IMR-90 (cell line): ENCODE results near the gene ITGA2. TPM values are rescaled to one million over a fixed set of nuclear protein-coding genes. Genes with fewer than 3 reads are reported as not detected.
A peak's percentile ranks its signal among the peaks of the same experiment; 100 is the strongest.

Experiments used
- ATAC-seq: fragments of 200-7000 bp; cut with Tn5 transposase; 2 replicates; pipeline ENCODE4 v1.9.1; 2020; ENCODE audit warnings: low read depth, mild to moderate bottlenecking, moderate library complexity
- BruUV-seq: library from RNA; stranded (reverse); fragments of 400-500 nt; replicated peaks from 2 replicates; lab custom pipeline; 2021; lab: Mats Ljungman, UMichigan
- CTCF ChIA-PET: fragments of 300-600 bp; formaldehyde crosslinking; extraction: SDS; loops from one replicate; lab custom pipeline; 2021; ENCODE audit warnings: antibody characterized with exemption; lab: Yijun Ruan, JAX
- POLR2A ChIA-PET: fragments of 300-600 bp; sonication (Branson Sonifier 250); formaldehyde crosslinking; loops from one replicate; lab custom pipeline; 2022; ENCODE audit warnings: antibody characterized with exemption; ENCODE audit not compliant: unreplicated experiment; lab: Charles Lee
- DNase-seq: peaks from one replicate; pipeline ENCODE4 v3.0.0; 2013
- H2AFZ ChIP-seq: replicated peaks from 2 replicates; pipeline ENCODE3; 2013; ENCODE audit warnings: low read length, mild to moderate bottlenecking; ENCODE audit not compliant: poor library complexity
- H2AK5ac ChIP-seq: 2 replicates; pipeline ENCODE4 v1.6.1; 2013; ENCODE audit warnings: low read depth, low read length, inconsistent platforms
- H2AK9ac ChIP-seq: replicated peaks from 2 replicates; pipeline ENCODE3; 2013; ENCODE audit warnings: mild to moderate bottlenecking, low read depth, low read length, moderate library complexity; ENCODE audit not compliant: poor library complexity
- H2BK120ac ChIP-seq: 2 replicates; pipeline ENCODE4 v1.6.1; 2013; ENCODE audit warnings: low read depth, low read length, inconsistent platforms
- H2BK15ac ChIP-seq: 3 replicates; pipeline ENCODE4 v1.6.1; 2013; ENCODE audit warnings: low read depth, low read length, inconsistent platforms
- H2BK20ac ChIP-seq: 2 replicates; pipeline ENCODE4 v1.6.1; 2013; ENCODE audit warnings: low read depth, mild to moderate bottlenecking, inconsistent platforms, low read length, moderate library complexity
- H2BK5ac ChIP-seq: 2 replicates; pipeline ENCODE4 v1.6.1; 2013; ENCODE audit warnings: mild to moderate bottlenecking, low read depth, low read length, inconsistent platforms; ENCODE audit not compliant: poor library complexity, severe bottlenecking
- H3K14ac ChIP-seq: replicated peaks from 2 replicates; pipeline ENCODE4 v1.6.1; 2013; ENCODE audit warnings: low read depth, low read length, inconsistent platforms
- H3K18ac ChIP-seq: 2 replicates; pipeline ENCODE4 v1.6.1; 2013; ENCODE audit warnings: low read depth, low read length, control low read depth
- H3K23ac ChIP-seq: 2 replicates; pipeline ENCODE4 v1.6.1; 2013; ENCODE audit warnings: low read depth, low read length, inconsistent platforms
- H3K27ac ChIP-seq: 2 replicates; pipeline ENCODE4 v1.5.1; 2013; ENCODE audit warnings: mild to moderate bottlenecking, control low read depth, low read length; ENCODE audit not compliant: insufficient read depth
- H3K27me3 ChIP-seq: 2 replicates; pipeline ENCODE4 v1.6.1; 2013; ENCODE audit warnings: low read length; ENCODE audit not compliant: control insufficient read depth, insufficient read depth
- H3K36me3 ChIP-seq: 2 replicates; pipeline ENCODE4 v1.6.1; 2013; ENCODE audit warnings: low read length, mixed read lengths; ENCODE audit not compliant: control insufficient read depth, insufficient read depth
- H3K4ac ChIP-seq: 2 replicates; pipeline ENCODE4 v1.6.1; 2013; ENCODE audit warnings: low read depth, low read length, inconsistent platforms
- H3K4me1 ChIP-seq: 2 replicates; pipeline ENCODE4 v1.6.1; 2013; ENCODE audit warnings: low read length, mixed read lengths; ENCODE audit not compliant: control insufficient read depth, insufficient read depth
- H3K4me2 ChIP-seq: 2 replicates; pipeline ENCODE4 v1.6.1; 2013; ENCODE audit warnings: low read depth, mild to moderate bottlenecking, control low read depth, low read length, moderate library complexity
- H3K4me3 ChIP-seq: 2 replicates; pipeline ENCODE4 v1.5.1; 2013; ENCODE audit warnings: low read depth, mild to moderate bottlenecking, control low read depth, low read length, moderate library complexity; ENCODE audit not compliant: insufficient read depth
- H3K56ac ChIP-seq: 2 replicates; pipeline ENCODE4 v1.6.1; 2013; ENCODE audit warnings: low read length, inconsistent platforms; ENCODE audit not compliant: insufficient read depth; ENCODE audit errors: extremely low read depth
- H3K79me1 ChIP-seq, 2 experiments: 2 replicates each; pipeline ENCODE4 v1.6.1; 2013; ENCODE audit warnings: low read length in 2 of 2, inconsistent platforms in 1 of 2, low read depth in 1 of 2
- H3K9ac ChIP-seq: 2 replicates; pipeline ENCODE4 v1.6.1; 2013; ENCODE audit warnings: low read depth, low read length, control low read depth
- H3K9me1 ChIP-seq: 2 replicates; pipeline ENCODE4 v1.6.1; 2013; ENCODE audit warnings: low read length, inconsistent platforms; ENCODE audit not compliant: insufficient read depth
- H3K9me3 ChIP-seq: 2 replicates; pipeline ENCODE4 v1.6.1; 2013; ENCODE audit warnings: low read length; ENCODE audit not compliant: control insufficient read depth, insufficient read depth
- H4K20me1 ChIP-seq: 2 replicates; pipeline ENCODE4 v1.6.1; 2013; ENCODE audit warnings: low read length, inconsistent platforms; ENCODE audit not compliant: insufficient read depth
- H4K5ac ChIP-seq: 2 replicates; pipeline ENCODE4 v1.6.1; 2013; ENCODE audit warnings: mild to moderate bottlenecking, low read depth, low read length, control low read depth
- H4K8ac ChIP-seq, 2 experiments: 2 replicates each; pipeline ENCODE4 v1.6.1; 2013; ENCODE audit warnings: low read depth in 2 of 2, low read length in 2 of 2, control low read depth in 1 of 2, inconsistent platforms in 1 of 2
- H4K91ac ChIP-seq: 2 replicates; pipeline ENCODE4 v1.6.1; 2013; ENCODE audit warnings: low read depth, low read length, inconsistent platforms; ENCODE audit not compliant: insufficient read depth
- BHLHE40 ChIP-seq: fragments of 150-350 bp; IDR thresholded peaks from 2 replicates; pipeline ENCODE4 v1.6.1; 2016; ENCODE audit warnings: mild to moderate bottlenecking, low read depth, low read length
- CEBPB ChIP-seq: IDR thresholded peaks from 2 replicates; pipeline ENCODE4 v1.6.1; 2012; ENCODE audit warnings: low read depth, low read length, improper control_type of control experiment
- CHD1 ChIP-seq: IDR thresholded peaks from 2 replicates; pipeline ENCODE4 v1.6.1; 2012; ENCODE audit warnings: low read depth, low read length, improper control_type of control experiment
- CTCF ChIP-seq: conservative IDR thresholded peaks from 2 replicates; pipeline ENCODE4 v1.5.1; 2012; ENCODE audit warnings: mild to moderate bottlenecking, low read depth, low read length, improper control_type of control experiment
- ELK1 ChIP-seq: fragments of 150-350 bp; IDR thresholded peaks from 2 replicates; pipeline ENCODE4 v1.6.1; 2016; ENCODE audit warnings: low read depth, mild to moderate bottlenecking, low read length, moderate library complexity, borderline replicate concordance
- FOS ChIP-seq: fragments of 150-350 bp; IDR thresholded peaks from 2 replicates; pipeline ENCODE4 v1.6.1; 2016; ENCODE audit warnings: low read depth, low read length
- MAFK ChIP-seq: IDR thresholded peaks from 2 replicates; pipeline ENCODE4 v1.6.1; 2012; ENCODE audit warnings: low read depth, low read length, improper control_type of control experiment
- MAZ ChIP-seq: IDR thresholded peaks from 2 replicates; pipeline ENCODE4 v1.6.1; 2012; ENCODE audit warnings: low read depth, mild to moderate bottlenecking, low read length, improper control_type of control experiment, moderate library complexity, borderline replicate concordance
- MXI1 ChIP-seq: IDR thresholded peaks from 2 replicates; pipeline ENCODE4 v1.6.1; 2012; ENCODE audit warnings: low read depth, mild to moderate bottlenecking, low read length, moderate library complexity, borderline replicate concordance
- NFE2L2 ChIP-seq: fragments of 150-350 bp; IDR thresholded peaks from 2 replicates; pipeline ENCODE4 v1.6.1; 2016; ENCODE audit warnings: low read depth, mild to moderate bottlenecking, low read length
- POLR2A ChIP-seq: IDR thresholded peaks from 2 replicates; pipeline ENCODE4 v1.6.1; 2012; ENCODE audit warnings: mild to moderate bottlenecking, low read depth, low read length
- RAD21 ChIP-seq: IDR thresholded peaks from 2 replicates; pipeline ENCODE4 v1.6.1; 2012; ENCODE audit warnings: low read length, improper control_type of control experiment
- RCOR1 ChIP-seq: IDR thresholded peaks from 2 replicates; pipeline ENCODE4 v1.6.1; 2012; ENCODE audit warnings: mild to moderate bottlenecking, low read length, improper control_type of control experiment; ENCODE audit not compliant: insufficient replicate concordance
- RFX5 ChIP-seq: IDR thresholded peaks from 2 replicates; pipeline ENCODE4 v1.8.0; 2012; ENCODE audit warnings: low read depth, mild to moderate bottlenecking, low read length, moderate library complexity
- SMC3 ChIP-seq: fragments of 150-350 bp; IDR thresholded peaks from 2 replicates; pipeline ENCODE4 v1.6.1; 2016; ENCODE audit warnings: low read depth, mild to moderate bottlenecking, antibody characterized with exemption, low read length, moderate library complexity
- USF2 ChIP-seq: fragments of 150-350 bp; IDR thresholded peaks from 2 replicates; pipeline ENCODE4 v1.6.1; 2017; ENCODE audit warnings: mild to moderate bottlenecking, antibody characterized with exemption, low read length, low read depth
- WGBS, 2 experiments: methylation state at CpG; one replicate each; pipeline versions ENCODE4 v1.1.5 to v1.1.7; 2013; ENCODE audit warnings: missing lambda C conversion rate in 2 of 2; ENCODE audit not compliant: insufficient read length in 1 of 2; ENCODE audit errors: extremely low coverage in 2 of 2; 5-methylcytosine and 5-hydroxymethylcytosine counted together
- dilution Hi-C: fragments of 300-500 bp; cut with HindIII; formaldehyde crosslinking; loops from one replicate; pipeline ENCODE4 v1.14.3; 2018; ENCODE audit warnings: low sequenced_read_pairs; ENCODE audit not compliant: unreplicated experiment
- in situ Hi-C: fragments of 300-500 bp; cut with MboI; formaldehyde crosslinking; loops from 3 replicates; pipeline ENCODE4 v1.14.3; 2019; ENCODE audit warnings: low sequenced_read_pairs, inconsistent platforms, mixed read lengths
- intact Hi-C: fragments of 100-400 bp; cut with micrococcal nuclease; formaldehyde crosslinking; loops from 2 replicates; pipeline ENCODE4 v1.10.0; 2022
- polyA plus RNA-seq, 3 experiments: library from polyadenylated mRNA; depleted of rRNA; stranded (reverse); fragments of >200 nt; gene quantifications; 2 replicates each; pipeline ENCODE4 v1.2.3, GENCODE V29; 2012; ENCODE audit warnings: low replicate concordance in 1 of 3
- total RNA-seq: library from RNA; depleted of rRNA; stranded (reverse); fragments of >200 nt; gene quantifications from 2 replicates; pipeline ENCODE4 v1.2.3, GENCODE V29; 2012

ITGA2 gene
- total and polyA plus RNA-seq, 2 of the 4 experiments (the other 2 are of a cell fraction) = 23.3 to 93.4 TPM

- H3K4me1 ChIP-seq = peaks cover 33% of the 10 kb centered on the region
- peak overlapping the region; percentile 9; the same call in 1 of the 2 replicates for H3K9ac ChIP-seq
- peak overlapping the region; percentile 90 for H3K18ac ChIP-seq
- POLR2A ChIA-PET = no interaction called here
- H4K8ac ChIP-seq = peak overlapping the region; percentile 68 to 94
- dilution Hi-C loops (no loop called here), in situ Hi-C loops (no loop called here), intact Hi-C loops (loop anchor here (5.0 kb wide), 1 partner anchor 33 kb away; no protein-coding TSS in a partner anchor)
- no peak for ATAC-seq
- H3K14ac ChIP-seq = peak overlapping the region; percentile 69
- peaks cover 16% of the 10 kb centered on the region for H3K9me1 ChIP-seq
- peak overlapping the region; percentile 72 for H3K27ac ChIP-seq
- peak overlapping the region; percentile 100 for H2BK5ac ChIP-seq
- 0 out of 2 replicates have a peak overlapping the region, but pooled peaks have one; percentile 16 for H3K56ac ChIP-seq
- no peaks in the 10 kb centered on the region for H3K27me3 ChIP-seq
- peak overlapping the region; percentile 69 for H2AK5ac ChIP-seq
- H4K91ac ChIP-seq = peak overlapping the region; percentile 83
- no peaks in the 10 kb centered on the region for H4K20me1 ChIP-seq
- H3K79me1 ChIP-seq = peaks cover 22 to 62% of the 10 kb centered on the region in 2 experiments
- peak overlapping the region; percentile 86; the same call in 1 of the 2 replicates for H4K5ac ChIP-seq
- no peak overlapping the region for H2AK9ac ChIP-seq
- no peak for TF ChIP-seq RAD21
- TF ChIP-seq ELK1 = no peak
- TF ChIP-seq MAZ = no peak
- no peak for TF ChIP-seq MXI1
- no peak for TF ChIP-seq RCOR1
- TF ChIP-seq SMC3 = no peak
- no peak for TF ChIP-seq MAFK
- no peak for TF ChIP-seq FOS
- TF ChIP-seq CEBPB = no peak
- TF ChIP-seq CTCF = no peak
- no peak for TF ChIP-seq RFX5
- TF ChIP-seq USF2 = no peak
- TF ChIP-seq POLR2A = no peak
- no peak for TF ChIP-seq BHLHE40
- TF ChIP-seq NFE2L2 = no peak
- no peak for TF ChIP-seq CHD1
- peak overlapping the region; percentile 84 for H2BK20ac ChIP-seq
- H2BK120ac ChIP-seq = peak overlapping the region; percentile 77
- 0 out of 2 replicates have a peak overlapping the region, but pooled peaks have one; percentile 17 for H3K4me2 ChIP-seq
- BruUV-seq = no TSS peak
- H2AFZ ChIP-seq = no peak overlapping the region
- H3K4ac ChIP-seq = peak overlapping the region; percentile 61; the same call in 1 of the 2 replicates
- CTCF ChIA-PET = interaction anchor here (1.4 to 2.2 kb wide), 2 partner anchors 10 to 35 kb away, joined by 4 to 12 read pairs; no protein-coding TSS in a partner anchor
- DNase-seq = no peak
- H3K9me3 ChIP-seq = no peaks in the 10 kb centered on the region
- H3K4me3 ChIP-seq = no peak overlapping the region
- 60% methylated on average over 1 of the region's 5 CpGs; no CpG with 5 or more reads in 1 of the 2 experiments for WGBS, 2 experiments
- peaks cover 3% of the 10 kb centered on the region; the same call in 1 of the 2 replicates for H3K36me3 ChIP-seq
- H2BK15ac ChIP-seq = peak overlapping the region; percentile 46; the same call in 2 of the 3 replicates
- peak overlapping the region; percentile 65 for H3K23ac ChIP-seq
Measured at GRCh38 chr5:53025487-53025886, 36.3 kb downstream of the ITGA2 start.
